Activated T-cell treated with anti-CD3 and anti-CD28 coated beads, Interleukin-2, amount 50 U/mL, for 1 hour (primary cell): ENCODE measurements around the gene RPL26.
"Not testable (repeated sequence)": the region's sequence is repeated elsewhere in the genome, so short reads cannot be mapped to it uniquely, and the experiment has no call there.

ENCODE experiments used
- DNase-seq: peaks from one replicate; pipeline ENCODE4 v3.0.0-alpha.2; 2020

Gene RPL26

DNA sequence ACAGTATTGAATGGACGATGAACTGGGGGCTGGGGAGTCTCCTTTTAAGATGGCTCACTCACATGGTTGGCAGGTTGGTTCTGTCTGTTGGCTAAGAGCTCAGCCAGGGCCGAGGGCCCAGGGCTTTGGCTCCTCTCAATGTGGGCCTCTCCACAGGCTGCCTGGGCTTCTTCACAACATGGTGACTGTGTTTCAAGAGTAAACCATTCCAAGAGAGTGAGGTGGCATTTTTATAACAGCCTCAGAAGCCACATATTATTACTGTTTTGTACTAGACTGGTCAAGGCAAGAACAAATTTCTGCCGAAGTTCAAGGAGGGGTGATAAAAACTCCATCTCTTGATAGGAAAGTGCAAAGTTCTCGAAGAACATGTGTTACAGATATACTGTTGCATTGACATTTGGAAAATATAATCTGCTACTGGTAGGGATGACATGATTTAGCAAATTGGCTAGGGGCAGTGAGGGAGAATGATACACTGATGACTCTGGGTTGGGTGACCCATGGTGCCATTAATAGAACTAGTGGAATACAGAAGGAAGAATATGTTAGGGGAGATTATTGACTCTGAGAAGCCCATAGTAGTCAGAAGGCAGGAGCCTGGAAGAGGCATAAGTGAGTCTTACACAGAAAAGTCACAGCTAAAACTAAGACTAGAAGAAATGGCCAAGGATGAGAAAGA, 20.2 kb downstream of the RPL26 start:
- no peak for DNase-seq

DNA sequence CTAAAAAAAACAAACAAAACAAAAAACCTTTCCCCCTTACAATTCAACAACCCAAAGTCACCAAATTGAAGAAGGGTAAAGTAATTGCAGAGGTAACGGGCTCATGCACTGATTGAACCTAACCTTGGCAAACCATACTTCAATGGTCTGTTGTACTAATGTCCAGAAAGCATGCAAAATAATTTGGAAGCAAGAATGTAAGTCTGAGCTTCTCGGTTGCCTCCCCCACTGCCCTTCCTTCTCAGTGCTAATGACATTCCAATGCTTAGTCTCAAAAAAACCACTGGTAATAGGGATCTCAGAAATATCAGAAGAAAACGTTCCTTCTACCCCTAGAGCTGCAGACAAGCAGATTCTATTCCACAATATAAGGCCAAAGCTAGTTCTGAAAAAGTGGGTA, 22.2 kb downstream of the RPL26 start:
- no peak for DNase-seq

DNA sequence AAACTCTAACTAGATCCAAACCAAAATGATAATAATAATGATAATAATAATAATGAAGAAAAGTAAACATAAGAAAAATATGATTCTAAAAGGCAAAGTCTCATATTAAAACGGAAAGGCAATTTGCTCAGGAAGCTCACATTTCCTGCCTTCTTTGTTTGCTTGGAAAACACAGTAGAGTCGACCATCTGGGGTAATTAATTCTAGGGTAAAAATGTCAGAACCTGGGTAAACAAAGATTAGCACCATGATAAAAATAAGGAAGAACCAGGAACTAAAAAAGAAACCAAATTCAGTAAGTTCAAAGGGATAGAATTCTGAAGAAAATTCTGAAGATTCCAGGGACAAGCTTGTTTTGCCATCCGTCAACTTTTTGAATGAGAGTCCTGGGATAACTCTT, 22.7 kb downstream of the RPL26 start:
- no peak for DNase-seq

DNA sequence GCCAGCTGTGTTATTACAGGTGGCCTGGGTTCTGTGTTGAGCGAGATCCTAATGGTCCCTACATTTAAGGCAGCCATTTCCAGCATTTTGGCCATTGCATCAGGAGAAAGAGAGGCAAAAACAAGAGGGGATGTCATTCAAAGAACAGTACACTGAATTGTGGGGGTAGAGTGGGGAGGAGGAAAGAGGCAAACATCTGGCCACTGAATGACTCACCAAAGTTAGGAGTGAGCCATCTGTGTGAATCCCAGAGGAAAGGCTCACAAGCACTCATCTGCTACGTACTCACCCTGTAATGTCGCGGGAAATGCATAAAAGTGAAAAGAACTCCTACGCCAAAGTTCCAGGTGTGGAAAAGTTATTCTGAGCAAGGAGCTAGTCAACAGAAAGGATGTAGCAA, 23.2 kb downstream of the RPL26 start:
- no peak for DNase-seq

DNA sequence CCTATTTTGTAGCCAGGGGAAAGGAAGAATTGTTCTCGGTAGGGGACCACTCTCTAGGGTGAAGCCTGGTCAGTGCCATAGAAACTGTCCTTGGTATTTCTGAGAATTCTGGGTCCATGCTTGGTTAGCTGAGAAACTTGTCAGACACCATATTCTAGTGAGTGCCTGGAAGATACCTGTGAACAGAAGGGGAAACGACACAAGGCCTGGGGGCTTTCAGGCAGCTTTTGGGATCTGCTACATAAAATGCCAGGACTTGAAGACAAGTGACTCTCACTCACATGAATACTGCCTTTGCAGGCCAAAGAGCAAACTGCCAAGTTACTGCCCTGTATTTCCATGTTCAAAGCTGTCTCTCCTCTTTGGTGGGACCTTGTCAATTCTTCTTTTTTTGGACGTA, 25.1 kb downstream of the RPL26 start:
- DNase-seq = no peak

DNA sequence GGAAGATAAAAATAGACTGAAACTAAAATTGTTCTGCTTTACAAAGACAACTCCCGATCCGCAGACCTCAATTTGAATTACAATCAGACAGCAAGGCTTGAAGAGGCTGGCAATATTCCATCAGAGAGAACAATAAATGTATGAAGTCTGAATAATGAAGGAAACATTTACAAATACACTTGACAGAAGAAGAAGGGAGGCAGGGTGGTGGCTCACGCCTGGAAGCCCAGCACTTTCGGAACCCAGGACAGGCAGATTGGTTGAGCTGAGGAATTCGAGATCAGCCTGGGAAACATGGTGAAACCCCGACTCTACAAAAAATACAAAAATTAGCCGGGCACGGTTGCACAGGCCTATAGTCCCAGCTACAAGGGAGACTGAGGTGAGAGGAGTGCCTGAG, 28.8 kb downstream of the RPL26 start:
- DNase-seq = no peak

DNA sequence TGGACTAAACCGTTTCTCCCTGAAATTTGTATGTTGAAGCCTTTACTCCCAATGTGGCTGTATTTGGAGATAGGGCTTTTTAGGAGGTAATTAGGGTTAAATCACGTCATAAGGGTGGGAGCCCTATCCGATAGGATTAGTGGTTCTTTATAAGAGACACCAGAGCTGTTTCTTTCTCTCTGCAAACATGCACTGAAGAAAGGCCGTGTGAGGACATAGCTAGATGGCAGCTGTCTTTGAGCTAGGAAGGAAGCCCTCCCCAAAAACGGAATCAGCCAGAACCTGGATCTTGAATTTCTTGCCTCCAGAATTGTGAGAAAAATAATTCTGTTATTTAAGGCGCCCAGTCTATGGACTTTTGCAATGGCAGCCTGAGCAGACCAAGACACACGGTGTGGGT, 29.3 kb downstream of the RPL26 start:
- DNase-seq = no peak

DNA sequence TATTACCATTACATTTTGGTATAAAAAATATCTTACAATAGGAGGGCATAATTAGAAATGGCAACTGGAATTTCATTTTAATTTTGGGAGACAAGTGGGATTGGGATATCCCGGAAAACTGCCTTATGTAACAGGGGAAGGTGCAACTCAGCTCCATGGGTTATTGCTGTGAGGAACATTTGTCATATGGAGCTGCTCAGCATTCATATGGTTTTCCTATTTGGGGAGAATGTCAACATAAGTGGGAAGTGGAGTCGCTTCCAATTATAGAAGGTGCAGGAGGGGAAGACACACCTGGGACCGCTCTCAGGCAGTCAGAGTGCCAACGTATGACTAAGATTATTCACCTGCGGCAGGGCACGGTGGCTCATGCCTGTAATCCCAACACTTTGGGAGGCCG, 32.7 kb downstream of the RPL26 start:
- DNase-seq = no peak

DNA sequence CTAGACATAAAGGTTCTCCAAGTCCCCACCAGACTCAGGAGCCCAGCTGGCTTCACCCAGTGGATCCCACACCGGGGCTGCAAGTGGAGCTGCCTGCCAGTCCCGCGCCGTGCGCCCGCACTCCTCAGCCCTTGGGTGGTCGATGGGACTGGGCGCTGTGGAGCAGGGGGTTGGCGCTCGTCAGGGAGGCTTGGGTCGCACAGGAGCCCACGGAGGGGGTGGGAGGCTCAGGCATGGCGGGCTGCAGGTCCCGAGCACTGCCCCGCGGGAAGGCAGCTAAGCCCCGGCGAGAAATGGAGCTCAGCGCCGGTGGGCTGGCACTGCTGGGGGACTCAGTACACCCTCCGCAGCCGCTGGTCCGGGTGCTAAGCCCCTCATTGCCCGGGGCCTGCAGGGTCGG, 36.0 kb downstream of the RPL26 start:
- not testable (repeated sequence) for DNase-seq

DNA sequence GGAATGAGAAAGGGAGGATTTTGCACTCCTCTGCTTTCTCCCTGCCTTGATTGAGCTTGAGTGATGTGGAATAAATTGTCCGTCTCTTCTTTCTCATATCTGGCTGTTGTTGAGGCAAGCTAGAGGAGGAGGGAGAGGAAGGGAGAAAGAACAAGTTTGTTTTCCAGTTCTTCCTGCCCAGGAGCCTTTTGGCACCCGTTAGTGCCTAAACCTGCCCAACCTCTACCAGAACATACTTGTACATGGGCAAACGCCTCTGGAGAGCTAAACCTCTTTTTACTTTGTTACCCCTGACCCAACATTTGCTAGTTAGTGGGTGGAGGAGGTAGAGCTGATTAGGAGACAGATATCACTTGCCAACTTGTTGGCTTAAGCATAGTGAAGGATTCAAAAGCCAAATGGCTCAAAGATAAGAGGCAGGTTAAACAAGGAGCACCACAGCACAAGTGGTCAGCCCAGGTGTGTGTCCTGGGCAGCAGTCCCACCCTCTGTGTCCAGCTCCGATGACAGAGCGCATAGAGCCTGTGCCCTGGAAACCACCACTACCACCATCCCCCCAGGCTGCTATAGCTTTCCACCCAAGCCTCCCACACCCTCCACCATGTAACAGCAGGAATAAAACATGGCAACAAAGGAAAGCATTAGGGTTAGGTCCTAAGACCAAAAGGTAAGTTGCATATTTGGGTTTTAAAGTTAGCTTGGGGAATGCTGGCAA, 36.9 kb downstream of the RPL26 start:
- no peak for DNase-seq

DNA sequence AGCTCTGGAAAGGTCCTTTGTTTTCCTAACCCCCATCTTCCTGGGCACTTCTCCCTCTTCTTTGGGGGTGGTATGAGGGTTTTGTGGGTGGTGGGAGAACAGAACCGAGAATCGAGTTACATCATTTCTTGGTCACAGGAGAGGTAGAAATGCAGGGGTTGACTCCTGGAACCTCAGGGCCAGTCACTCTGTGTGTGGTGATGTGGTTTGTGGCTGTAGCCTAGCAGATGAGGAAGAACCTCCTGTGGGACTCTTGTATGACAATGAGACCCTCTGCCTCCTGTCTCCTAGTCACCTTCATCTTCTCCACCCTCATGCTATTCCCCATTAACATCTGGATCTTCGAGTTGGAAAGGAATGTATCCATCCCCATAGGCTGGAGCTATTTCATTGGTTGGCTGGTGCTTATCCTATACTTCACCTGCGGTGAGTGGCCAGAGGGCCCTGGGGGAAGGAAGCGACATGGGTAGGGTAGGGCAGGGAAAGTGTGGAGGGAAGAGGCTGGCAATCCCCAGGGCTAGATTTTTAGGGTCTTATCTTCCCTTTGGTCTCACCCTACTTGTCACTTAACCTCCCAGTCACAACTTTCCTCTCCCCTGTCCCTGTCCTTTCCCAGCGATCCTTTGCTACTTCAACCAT, 37.8 kb downstream of the RPL26 start:
- no peak for DNase-seq

DNA sequence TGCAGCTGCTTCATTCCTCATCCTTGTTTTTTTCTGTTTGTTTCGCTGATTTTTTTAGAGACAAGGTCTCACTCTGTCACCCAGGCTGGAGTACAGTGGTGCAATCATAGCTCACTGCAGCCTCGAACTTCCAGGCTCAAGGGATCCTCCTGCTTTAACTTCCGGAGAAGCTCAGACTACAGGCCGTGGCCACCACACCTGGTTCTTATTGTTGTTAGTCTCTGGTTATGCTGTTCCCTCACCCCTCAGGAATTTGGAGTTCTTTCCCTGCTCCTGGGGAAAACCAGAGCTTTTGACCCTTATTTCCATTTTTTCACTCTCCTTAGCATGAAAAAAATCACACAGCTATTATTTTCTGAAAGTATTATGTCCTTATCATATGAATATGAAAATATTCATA, 41.5 kb downstream of the RPL26 start:
- no peak for DNase-seq

DNA sequence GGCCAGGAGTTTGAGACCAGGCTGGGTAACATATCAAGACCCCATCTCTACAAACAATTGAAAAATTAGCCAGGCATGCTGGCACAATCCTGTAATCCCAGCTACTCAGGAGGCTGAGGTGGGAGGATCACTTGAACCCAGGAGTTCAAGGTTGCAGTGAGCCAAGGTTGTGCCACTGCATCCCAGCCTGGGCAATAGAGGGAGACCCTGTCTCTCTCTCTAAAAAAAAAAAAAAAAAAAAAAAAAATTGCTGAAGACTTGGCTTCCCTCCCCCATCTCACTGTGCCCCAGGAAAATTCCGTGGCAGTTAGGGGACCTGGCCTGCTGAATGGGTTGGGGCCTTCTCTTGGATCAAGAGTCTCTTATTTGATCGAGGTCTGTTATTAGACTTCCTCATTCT, 43.5 kb downstream of the RPL26 start, which contains the start of gene ODF4:
Gene ODF4 (plus strand): TSS at position 301 of the 400 bp plus-strand sequence. CDS start 212 bp downstream, outside the sequence.
- DNase-seq = no peak

DNA sequence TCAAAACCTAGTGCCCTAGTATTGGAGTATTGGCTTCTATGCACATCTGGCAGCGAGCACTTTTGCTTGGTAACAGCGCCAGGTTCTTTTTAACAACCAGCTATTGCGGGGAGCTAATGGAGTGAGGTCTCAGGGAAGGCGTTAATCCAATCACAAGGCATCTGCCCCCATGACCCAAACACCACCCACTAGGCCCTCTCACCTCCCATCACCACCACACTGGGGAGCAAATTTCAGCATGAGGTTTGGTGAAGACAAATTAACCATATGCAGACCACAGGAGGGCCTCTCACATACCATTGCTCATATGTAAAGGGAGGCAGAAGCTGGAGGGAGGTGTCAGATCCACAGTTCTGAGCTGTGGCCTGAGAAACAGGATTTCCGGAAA, 44.2 kb downstream of the RPL26 start:
- DNase-seq = no peak

DNA sequence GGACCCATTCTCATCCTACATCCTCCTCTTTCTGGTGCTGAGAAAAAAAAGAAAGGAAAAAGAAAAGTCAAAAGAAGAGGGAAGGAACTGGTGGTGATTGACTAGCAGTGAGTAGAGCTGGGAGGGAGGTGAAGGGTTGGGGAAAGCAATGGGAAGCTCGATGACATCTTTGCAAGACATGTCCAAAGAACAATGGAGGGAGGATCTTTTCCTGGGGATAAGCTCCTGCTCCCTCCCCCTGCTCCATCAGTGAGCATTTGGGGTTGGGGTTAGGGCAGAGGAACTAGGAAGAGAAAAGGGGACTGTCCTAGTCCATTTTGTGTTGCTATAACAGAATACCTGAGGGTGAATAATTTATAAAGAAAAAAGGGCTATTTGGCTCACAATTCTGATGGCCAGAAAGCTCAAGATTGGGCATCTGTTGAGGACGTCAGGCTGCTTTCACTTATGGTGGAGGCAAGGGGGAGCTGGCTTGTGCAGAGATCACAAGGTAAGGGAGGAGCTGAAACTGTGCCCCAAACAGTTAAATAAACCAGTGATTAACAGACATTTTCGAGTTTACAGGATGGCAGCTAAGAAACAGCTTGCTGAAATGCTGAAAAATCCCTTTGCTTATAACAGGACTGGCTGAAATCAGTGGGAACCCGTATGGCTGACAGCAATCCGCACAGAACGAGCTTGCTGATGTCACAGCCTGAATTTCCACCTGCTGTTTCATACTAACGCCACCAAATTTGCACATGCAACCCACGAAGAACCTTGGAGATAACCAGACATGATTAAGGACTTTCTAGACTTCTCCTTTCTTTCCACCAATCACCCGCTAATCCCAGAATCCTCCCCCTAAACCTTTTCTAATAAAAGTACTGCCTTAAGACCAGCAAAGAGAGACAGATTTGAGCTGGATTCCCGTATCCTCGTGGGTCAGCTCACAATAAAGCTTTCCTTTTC, 44.9 kb downstream of the RPL26 start:
- no peak for DNase-seq

DNA sequence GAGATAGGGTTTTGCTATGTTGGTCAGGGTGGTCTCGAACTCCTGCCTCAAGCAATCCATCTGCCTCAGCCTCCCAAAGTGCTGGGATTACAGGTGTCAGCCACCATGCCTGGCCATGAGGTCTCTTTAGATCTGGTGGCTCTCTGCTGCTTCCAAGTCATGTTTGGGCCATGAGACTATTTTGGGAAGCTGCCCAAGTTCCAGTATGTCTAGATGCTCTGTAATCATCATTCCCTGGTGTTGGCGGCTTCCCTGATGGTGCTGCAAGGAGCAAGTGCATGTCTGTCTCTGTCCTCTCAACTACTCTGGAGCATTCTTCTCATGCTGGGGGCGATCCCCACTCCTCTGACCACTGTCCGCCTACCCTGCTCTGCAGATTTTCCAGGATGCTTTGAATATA, 49.7 kb downstream of the RPL26 start:
- no peak for DNase-seq

DNA sequence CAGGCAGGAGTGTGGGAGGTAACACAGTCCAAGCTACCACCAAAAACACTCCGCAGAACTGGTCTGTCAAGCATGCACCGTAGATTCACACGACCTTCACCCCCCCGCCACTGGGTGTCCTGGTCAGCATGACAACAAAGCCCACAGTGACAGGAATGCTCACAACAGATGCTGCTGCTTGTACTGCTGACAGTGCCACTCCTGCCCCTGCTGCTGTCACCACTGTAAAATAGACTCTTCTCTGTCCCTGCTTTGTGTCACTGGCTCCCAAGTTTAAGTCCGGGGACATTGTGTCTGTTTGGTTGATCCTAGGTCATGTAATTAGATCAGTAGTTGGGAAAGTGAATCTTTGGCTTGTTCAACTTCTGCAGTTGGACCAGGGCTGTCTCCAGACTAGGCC, 50.3 kb downstream of the RPL26 start:
- DNase-seq = no peak

DNA sequence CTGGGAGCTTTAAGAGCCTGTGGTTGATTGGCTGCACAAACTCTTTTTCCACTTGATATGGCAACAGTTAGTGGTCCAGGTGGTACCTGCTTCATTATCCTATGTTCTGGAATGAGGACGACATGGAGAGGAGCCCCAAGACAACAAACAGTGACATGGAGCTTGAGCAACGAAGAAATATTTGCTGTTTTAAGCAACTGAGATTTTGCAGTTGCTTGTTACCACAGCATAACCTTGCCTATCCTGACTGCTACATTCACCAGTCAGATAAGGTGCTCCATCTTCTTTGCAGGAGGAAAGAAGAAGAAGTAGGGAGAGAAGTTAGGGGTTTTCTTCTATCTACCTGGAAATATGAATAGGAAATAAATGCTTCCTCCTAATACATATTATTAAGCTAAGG, 50.9 kb downstream of the RPL26 start:
- DNase-seq = no peak
